GM18873 (cell line): ENCODE data around the gene EVC.

Experiments
- ATAC-seq: cut with Tn5 transposase; IDR thresholded peaks from one replicate; pipeline ENCODE4 v1.9.1; 2021; ENCODE audit warnings: mild to moderate bottlenecking, moderate library complexity, moderate number of reproducible peaks; ENCODE audit not compliant: unreplicated experiment, low FRiP score

The EVC gene

DNA sequence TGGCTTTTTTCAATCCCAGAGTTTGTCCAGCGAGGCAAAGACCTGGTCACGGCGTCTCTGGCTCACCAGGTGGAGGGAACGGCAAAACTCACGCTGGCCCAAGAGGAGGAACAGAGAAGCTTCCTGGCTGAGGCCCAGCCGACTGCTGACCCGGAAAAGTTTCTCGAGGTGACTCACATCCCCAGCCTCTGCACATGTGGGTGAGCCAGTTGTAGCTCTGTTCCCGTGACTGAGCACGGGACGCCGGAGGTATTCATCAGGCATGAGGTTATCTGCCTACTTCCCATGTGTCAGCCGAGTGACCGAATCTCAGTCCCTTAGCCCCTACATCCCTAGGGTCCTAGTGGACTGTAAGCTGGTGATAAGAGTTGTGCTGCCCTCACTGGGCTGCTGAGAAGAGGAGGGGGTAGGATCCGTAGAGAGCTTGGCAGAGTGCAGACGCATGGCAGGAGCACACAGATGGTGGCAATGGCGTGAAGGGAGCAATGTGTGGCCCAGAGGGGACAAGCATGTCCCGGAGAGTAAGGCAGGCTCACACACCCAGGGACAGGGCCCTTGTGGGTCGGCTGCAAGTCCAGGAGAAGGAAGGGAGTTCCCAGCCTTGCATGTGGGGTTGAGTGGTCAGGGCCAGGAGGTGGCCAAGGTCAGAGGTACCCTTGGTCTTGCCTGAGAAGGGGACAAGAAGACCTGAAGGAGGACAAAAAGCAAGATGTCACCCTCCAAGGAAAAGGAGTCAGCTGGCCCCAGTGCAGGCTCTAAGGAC, 42.9 kb downstream of the EVC start:
- no peak for ATAC-seq

DNA sequence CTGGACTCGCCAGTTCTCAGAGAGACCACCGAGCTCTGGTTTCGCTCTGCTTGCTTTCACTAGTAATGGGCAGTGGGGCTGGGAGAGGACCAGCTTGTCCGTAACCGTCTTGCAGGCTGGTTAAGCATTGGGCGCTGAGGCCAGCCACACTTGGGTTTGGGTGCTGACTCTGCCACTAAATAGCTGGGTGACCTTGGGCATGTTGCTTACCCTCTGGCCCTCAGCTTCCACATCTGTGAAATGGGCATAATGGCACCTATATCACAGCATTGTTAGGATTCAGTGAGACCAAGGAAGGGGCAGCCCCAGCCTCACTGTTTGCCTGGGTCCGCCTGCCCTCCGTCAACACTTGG, 43.5 kb downstream of the EVC start:
- no peak for ATAC-seq

DNA sequence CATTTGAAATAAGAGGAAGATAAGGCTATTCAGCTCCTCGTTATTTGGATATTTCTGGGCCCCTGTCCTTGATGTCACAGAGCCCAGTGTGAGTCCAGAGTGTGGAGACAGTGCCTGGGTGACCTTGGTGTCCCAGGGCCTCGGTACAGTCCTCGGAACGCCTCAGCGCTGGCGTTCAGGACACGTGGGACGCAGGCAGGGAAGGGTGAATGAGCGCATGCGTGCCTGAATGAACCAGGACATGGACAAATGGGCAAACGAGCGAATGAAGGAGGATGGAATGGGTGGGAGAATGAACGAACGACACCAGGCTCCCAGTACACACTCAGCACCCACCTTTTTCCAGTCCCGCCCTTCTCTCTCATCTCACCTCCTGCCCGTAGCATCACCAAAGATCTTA, 44.2 kb downstream of the EVC start:
- ATAC-seq: no peak

DNA sequence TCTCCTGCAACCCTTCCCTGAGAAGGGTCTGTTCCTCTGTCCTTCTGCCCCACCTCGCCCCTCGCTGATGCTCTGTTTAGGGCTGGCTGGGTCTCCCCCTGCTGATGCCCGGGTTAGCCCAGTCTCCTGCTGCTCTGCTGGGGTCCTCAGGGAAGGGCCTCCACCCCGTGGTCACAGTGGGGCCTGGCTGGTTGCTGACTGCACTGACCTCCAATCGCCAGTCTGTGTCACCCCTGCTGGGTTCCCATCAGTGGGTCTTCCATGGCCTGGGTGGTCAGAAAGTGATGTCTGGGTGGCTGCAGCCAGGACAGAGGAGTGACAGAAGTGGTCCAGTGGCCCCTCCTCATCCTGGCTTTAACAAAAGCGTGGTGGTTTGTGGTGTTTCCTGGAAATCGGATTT, 44.7 kb downstream of the EVC start:
- no peak for ATAC-seq

DNA sequence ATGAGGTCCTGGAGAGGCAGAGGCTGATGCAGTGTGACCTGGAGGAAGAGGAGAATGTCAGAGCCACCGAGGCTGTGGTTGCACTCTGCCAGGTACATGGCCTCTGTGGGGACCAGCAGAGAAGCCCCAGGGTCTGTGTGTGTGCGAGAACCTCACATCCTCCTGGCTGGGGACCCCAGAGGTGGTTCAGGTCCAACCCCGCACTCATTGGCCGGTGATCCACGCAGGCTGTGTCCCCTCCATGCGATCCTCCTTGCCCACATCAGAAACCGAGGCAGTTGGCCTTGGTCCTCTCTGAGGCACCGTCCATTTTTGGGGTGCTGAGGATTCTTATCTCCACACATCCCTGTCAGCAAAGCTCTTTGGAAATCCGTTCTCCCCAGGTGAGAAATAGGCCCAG, 45.3 kb downstream of the EVC start:
- ATAC-seq: no peak

DNA sequence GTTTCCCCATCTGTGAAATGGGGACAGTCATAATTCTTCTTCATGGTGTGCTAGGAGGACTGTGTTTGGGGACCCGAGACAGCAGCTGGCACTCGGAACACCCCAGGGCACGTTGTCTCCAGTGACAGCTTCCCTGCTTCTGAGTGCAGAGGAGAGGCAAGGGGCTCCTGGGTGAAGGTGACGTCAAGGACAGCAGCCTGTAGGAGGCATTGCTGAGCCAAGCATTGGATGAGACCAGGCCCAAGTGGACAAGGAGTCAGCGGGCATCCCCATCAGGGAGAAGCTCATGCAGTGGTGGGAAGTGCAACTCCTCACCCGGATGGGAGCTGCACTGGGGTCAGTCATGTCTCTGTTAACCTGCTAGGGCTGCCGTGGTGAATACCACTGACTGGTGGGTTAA, 46.1 kb downstream of the EVC start:
- ATAC-seq: no peak

DNA sequence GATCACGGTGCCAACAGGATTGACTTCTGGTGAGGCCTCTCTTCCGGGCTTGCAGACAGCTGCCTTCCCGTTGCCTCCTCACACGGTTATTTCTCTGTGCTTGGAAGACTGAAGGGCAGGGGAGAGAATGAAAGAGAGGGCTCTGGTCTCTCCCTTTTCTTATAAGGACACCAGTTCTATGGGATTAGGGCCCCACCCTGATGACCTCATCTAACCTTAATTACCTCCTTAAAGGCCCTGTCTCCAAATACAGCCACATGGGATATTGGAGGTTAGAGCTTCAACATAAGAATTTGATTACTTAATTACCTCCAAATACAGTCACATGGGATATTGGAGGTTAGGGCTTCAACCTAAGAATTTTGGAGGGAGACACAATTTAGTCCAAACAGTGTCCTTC, 46.5 kb downstream of the EVC start:
- no peak for ATAC-seq

DNA sequence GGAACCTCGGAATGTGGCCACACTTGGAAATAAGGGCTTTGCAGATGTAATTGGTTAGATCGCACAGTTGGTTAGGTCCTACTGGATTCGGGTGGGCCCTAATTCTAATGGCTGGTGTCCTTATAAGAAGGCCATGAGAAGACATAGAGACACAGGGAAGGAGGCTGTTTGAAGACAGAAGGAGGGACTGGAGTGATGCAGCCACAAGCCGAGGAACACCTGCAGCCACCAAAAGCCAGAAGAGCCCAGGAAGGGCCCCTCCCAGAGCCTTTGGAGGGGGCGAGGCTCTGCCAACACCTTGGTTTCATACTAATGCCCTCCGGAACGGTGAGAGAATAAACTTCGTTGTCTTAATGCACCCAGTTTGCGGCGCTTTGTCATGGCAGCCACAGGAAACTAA, 47.0 kb downstream of the EVC start:
- ATAC-seq: no peak

DNA sequence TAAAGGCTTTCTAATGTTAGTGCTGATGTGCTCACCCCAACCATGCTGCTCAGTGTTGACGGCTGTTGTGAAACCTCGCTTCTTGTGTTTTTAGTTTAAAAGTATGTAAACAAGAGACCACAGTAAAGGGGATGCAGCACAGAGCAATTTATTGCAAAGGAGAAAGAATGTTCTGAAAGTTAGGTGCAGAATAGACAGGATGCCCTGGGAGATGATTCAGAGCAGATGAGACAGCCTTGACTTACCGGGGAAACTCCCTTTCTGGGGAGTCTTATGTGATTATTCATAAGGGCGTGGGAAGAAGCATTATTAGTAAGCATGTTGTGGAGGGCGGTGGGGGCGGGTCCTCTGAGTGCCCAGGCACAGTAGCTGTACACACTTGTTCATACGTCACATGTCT, 47.7 kb downstream of the EVC start:
- no peak for ATAC-seq

DNA sequence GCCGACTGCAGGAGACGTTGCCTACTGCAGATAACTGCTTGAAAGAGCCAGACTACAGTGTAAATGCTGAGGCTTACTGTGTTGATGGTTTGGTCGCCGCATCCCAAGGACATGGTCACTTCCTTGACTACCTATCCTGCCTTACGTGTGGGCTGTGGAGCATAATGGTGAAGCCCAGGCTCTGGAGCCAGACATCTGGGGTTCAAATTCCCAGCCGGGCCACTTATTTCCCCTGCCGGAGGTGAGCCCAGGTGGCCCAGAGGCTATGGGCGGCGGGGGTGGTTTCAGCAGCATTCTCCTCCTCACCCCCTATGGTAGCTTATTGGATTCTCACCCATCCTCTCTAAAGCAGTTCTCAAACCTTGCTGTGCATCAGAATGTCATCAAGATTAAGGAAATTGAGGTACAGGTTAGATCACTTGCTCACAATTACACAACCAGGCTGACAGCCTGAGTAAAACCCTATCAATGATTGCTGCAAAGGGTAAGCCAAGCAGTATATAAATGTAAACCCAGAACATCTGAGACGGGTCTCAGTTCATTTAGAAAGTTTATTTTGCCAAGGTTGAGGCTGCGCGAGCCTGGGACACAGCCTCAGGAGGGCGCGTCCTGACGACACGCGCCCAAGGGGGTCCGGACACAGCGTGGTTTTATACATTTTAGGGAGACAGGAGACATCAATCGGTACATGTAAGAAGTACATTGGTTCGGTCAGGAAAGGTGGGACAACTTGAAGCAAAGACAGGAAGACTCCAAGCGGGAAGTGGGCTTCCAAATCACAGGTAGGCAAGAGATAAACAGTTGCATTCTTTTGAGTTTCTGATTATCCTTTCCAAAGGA, 48.5 kb downstream of the EVC start:
- no peak for ATAC-seq

DNA sequence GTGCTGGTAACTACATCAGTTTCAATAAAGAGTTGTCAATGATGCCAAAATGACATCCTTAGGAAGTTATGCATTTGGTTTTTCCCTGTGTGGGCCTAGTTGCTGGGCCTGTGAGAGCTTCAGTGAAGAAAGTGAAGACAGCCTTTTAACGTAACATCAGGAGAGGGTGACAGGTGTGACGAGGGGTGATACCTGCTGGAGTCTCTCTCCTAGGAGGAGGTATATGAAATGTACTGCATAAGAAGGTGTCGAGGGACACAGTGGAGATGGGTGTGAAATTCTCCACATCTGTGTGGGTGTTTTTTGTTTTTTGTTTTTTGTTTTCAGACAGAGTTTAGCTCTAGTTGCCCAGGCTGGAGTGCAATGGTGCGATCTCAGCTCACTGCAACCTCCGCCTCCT, 49.2 kb downstream of the EVC start:
- no peak for ATAC-seq

DNA sequence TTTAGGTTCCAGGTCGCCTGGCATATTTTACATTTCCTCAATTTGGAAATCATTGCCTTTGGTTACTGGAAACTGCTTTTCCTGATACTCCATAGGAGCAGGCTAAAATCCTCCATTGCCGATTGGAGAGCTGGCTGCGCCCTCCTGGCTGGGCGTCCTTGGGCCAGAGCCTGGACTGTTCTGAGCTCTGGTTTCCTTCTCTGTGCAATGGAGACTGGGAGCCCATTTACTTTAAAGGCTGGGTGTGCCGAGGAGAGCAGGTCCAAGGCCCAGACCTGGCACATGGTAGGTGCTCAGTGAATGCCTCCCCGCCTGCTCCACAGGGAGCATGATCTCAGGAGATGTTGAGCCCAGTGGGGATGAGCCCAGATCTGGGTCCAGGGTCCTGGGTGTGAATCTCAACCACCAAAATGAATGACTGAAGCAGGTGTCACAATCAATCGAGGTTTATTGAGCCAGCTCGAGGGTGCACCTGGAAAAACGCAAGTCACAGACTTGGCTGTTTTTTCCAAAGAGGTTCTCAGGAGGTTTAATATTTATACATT, 50.0 kb downstream of the EVC start:
- no peak for ATAC-seq

DNA sequence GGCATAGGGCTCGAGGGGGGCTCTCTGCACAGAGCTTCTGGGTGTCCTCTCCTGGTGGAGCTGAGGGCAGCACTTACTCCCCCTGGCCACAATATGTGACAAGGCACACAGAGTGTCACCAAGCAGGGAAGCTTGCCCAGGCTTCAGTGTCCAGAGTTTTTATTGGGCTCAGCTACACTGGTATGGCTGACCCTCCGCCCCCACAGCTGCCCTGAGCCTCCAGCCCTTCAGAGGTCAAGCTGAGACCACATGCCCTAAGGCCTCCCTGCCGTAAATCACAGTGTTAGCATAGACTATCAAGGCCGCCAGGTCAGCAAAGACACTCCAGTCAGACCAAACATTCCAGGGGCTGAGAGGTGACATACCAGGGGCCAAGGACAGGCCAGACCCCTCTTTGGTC, 59.0 kb downstream of the EVC start:
- no peak for ATAC-seq

DNA sequence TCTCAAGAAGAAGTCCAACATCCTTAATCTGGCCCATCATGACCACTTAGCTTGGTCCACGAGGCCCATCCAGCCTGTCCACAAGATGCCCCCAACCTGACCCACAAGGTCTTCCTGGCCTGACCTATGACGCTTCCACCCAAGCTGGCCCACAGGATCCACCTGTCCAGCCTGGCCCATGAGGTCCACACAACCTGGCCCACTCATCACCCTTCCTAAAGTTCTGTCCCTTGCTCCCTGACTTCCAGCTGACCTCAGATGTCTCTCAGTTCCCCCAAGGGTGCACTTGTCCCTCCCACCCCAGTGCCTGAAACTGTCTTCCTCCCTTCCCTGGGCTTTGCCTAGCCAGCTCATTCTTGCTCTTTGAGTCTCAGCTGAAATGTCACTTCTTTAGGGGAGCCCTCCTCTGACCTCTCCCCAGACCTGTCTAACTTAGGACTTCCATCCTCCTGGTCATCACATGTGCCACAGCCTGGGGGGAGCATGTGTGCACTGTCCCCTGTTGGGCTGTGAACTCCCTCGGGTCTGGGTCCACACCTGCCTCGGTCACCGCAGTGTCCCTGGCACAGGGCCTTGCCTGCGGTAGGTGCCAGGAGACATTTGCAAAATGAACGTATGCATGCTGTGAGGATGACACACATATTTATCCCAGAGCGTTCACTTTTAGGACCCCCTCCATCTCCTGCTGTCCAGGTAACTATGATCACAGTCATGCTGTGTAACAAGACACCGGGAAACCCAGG, 61.7 kb downstream of the EVC start:
- ATAC-seq: no peak

DNA sequence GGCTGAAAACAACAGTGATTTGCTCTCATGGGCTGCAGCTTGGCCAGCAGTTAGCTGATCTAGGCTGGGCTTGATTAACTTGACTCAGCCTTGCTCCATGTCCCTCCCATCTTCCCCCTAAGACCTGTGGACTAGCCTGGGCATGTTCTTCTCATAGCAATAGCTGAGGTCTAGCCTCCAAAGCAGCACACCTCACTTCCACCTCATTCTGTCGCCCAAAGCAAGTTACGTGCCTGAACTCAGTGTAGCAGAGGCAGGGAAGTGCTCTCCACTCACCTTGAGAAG, 62.2 kb downstream of the EVC start:
- ATAC-seq: no peak

DNA sequence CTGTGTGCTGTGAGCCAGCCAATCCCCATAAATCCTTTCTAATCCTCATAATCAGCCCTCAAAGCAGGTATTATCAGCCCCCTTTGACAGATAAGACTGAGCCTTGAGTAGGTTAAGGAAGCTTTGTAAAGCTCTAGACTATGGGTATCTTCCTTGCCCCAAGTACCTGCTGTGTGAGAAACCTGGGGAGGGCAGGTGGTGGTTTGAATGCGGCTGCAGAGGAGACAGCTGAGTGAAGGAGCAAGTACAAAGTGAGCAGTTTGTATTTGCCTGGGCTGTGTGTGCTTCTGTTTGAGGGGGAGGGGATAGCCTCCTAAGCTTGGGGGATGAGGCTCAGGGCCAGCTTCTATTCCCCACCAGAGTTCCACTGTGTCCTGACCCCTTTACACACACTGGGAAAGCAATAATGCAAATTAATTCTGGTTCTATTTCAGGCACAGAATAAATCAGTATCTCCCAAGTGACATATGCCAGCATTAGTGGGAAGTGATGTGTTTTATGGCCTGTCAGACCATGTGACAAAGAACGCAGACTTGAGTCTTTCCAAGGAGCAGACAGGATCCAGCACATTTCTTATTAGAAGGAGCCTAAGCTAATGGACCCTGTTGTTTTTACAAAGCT, 63.5 kb downstream of the EVC start:
- no peak for ATAC-seq

DNA sequence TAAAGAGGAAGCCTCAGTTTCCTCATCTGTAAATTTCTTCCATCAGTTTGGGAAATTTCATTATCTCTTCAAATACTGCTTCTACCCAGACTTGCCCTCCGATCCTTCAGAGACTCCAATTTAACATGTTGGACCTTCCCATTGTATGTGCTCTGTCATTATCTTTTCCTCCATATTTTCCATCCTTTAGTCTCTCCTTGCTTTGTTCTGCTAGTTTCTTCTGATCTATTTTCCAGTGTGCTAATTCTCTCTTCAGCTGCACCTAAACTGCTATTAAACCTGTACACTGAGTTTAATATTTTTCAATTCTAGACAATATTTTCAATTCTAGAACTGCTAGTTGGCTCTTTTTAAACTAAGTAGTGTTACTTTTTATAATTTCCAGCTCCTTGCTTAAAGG, 65.5 kb downstream of the EVC start:
- ATAC-seq: no peak

DNA sequence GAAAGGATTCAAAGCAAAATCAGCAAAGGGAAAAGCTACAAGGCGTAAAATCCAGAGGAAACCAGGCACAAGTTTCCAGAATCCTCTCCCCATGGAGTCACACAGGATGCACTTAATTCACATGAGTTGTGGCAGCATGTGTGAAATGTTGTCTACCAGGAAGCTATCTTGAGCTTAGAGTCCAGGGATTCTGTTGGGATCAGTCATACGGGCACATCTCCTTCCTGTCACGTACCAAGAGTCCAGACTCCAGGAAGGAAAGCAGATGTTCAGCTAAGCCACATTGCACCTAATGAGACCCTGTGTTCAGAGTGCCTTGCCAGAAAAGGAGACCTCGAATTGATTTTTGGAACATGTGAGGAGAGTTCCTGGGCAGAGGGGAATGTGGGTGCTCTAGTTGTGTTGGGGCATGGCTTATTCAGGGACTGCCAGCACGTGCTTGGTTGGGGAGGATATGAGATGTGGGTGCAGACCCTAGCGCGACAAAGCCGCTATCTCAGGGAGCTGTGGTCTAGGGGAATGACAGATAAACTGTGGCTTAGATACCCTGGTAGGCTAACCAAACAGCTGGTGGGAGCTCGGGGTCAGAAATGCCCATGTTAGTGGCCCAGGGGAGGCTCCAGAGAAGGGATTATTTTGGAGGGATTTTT, 70.0 kb downstream of the EVC start:
- no peak for ATAC-seq

DNA sequence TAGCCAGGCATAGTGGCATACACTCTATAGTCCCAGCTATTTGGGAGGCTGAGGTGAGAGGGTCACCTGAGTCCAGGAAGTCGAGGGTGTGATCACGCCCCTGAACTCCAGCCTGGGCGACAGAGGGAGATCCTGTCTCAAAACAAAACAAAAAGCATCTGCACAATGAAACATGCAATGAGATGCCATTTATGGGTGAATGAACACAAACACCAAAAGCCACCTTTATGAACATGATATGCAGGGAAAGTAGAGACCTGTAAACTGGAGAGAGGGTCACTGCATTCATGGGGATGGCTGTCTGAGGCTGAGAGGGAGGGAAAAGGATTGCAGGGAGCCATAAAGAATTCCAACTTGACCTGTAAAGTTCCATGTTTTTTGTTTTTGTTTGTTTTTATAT, 70.7 kb downstream of the EVC start:
- ATAC-seq: no peak

DNA sequence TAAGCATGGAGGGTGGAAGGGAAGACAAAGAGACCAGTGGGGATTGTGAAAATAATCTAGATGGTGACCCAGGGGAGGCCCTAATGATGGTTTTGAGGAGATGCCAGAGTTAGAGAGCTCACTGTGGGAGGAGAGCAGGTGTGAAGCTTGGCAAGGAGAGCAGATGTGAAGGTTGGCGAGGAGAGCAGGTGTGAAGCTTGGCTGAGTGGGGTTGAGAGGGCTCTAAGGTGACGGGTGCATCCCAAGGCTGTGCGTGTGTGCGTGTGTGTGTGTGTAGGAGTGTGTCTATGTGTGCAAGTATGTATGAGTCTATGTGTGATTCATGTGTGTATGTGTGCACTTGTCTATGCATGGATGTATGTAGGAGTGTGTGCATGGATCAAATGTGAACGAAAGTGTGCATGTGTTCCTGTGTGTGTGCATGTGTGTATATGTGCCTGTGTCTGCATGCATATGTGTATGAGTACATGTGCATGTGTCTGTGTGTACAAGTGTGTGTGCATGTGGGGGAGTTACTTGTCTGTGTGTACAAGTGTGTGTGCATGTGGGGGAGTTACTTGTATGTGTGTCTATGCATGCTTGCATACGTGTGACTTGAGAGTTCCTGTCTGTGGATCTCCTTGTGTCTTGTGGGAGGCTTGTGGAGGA, 72.0 kb downstream of the EVC start:
- no peak for ATAC-seq
